Subcutaneous adipose tissue (tissue), 4 donors: ENCODE measurements around the gene EPDR1. TPM values are rescaled to one million over a fixed set of nuclear protein-coding genes. Genes with fewer than 3 reads are reported as not detected.

ENCODE experiments used
- CTCF ChIP-seq: fragments of 450-650 bp; IDR thresholded peaks from one replicate; pipeline ENCODE4 v1.5.1; 2016; ENCODE audit warnings: low read depth, mild to moderate bottlenecking, control low read depth, antibody characterized with exemption, moderate library complexity
- total RNA-seq, 4 donors: library from RNA; depleted of rRNA; stranded (reverse); fragments of >200 nt; gene quantifications; one replicate each; pipeline ENCODE4 v1.1.0, GENCODE V29; 2016

EPDR1 gene
- total RNA-seq, 4 donors from 2014 or later, result 14.5 to 53.5 (median 34.9) TPM

GRCh38 chr7:37964196-37964595 lies 43.8 kb downstream of the EPDR1 start:
- TF ChIP-seq CTCF, result no peak

- TF ChIP-seq CTCF, result no peak
Measured at GRCh38 chr7:37970211-37970610, 49.8 kb downstream of the EPDR1 start.

GRCh38 chr7:37971491-37971890 lies 51.1 kb downstream of the EPDR1 start:
- no peak for TF ChIP-seq CTCF

- TF ChIP-seq CTCF, result no peak
Measured at GRCh38 chr7:37973915-37974314, 53.5 kb downstream of the EPDR1 start.

- no peak for TF ChIP-seq CTCF
Measured at GRCh38 chr7:37974711-37975110, 54.3 kb downstream of the EPDR1 start.

- TF ChIP-seq CTCF, result no peak
Measured at GRCh38 chr7:37977243-37977642, 56.8 kb downstream of the EPDR1 start.

- no peak for TF ChIP-seq CTCF
Measured at GRCh38 chr7:37981664-37982063, 61.2 kb downstream of the EPDR1 start.
